ENCODE results near the gene RTL10. TPM values are rescaled to one million over a fixed set of nuclear protein-coding genes. Genes with fewer than 3 reads are reported as not detected.

The RTL10 gene
- total and polyA plus RNA-seq, 2 of the 8 experiments (the other 6 are each of a cell fraction or from before 2014, with no cell fraction given) = 11.5 to 18.8 TPM

GRCh38 chr22:19815823-19816290, 38.8 kb downstream of the RTL10 start:
- ChIA-PET CTCF (ENCODE audit: partially characterized antibody) (interaction anchor here (1.0 kb wide), 1 partner anchor 67 kb away, joined by 4 read pairs; no protein-coding TSS in a partner anchor), POLR2A (ENCODE audit: partially characterized antibody) (no interaction called here)
- Histone ChIP-seq H2AK5ac (ENCODE audit: low read depth, low read length) (no peak overlapping the region), H3K79me1 (ENCODE audit: low read depth, low read length) (no peaks in the 10 kb centered on the region), H3K27me3 (replicated peaks in 1 of 4; ENCODE audit: control insufficient read depth in 3 of 4, extremely low read depth in 1 of 4, insufficient read depth in 3 of 4, low read length in 3 of 4) (no peaks in the 10 kb centered on the region), H3K14ac (ENCODE audit: insufficient read length) (no peak overlapping the region), H4K91ac (replicated peaks; ENCODE audit: insufficient read length, low read length) (no peak overlapping the region), H3K4me1 (replicated peaks in 1 of 4; ENCODE audit: control insufficient read depth in 3 of 4, insufficient read depth in 4 of 4, low read length in 3 of 4) (peaks cover 0 to under 1% (median 0%) of the 10 kb centered on the region in 4 experiments; a peak in 1 of 7 replicates), H3K79me2 (ENCODE audit: control insufficient read depth in 1 of 2, insufficient read depth in 2 of 2, low read length in 2 of 2) (no peaks in the 10 kb centered on the region), H3K23me2 (ENCODE audit: low read depth, low read length) (peaks cover 2% of the 10 kb centered on the region; the same call in 1 of the 2 replicates), H3K23ac (ENCODE audit: insufficient read length) (no peak overlapping the region), H3K18ac (ENCODE audit: extremely low read depth, low read length) (no peak overlapping the region), H2BK120ac (replicated peaks; ENCODE audit: low read depth, low read length) (no peak overlapping the region), H4K20me1 (replicated peaks in 1 of 2; ENCODE audit: control insufficient read depth in 1 of 2, insufficient read depth in 2 of 2, low read length in 2 of 2) (peaks cover 6 to 8% of the 10 kb centered on the region in 2 experiments), H3K4ac (replicated peaks; ENCODE audit: insufficient read length, low read depth, low read length) (no peak overlapping the region), H3K27ac (ENCODE audit: low read depth, low read length) (no peak overlapping the region), H4K5ac (ENCODE audit: insufficient read length, low read depth, low read length) (no peak overlapping the region), H4K8ac (ENCODE audit: extremely low read depth, insufficient read depth, low read length) (no peak overlapping the region), H3K9me3 (ENCODE audit: insufficient read depth in 2 of 2, low read depth in 1 of 2, low read length in 1 of 2) (no peaks in the 10 kb centered on the region), H3K56ac (replicated peaks; ENCODE audit: insufficient read length, low read depth, low read length) (no peak overlapping the region), H2BK12ac (ENCODE audit: low read depth, low read length) (no peak overlapping the region), H3K36me3 (ENCODE audit: control insufficient read depth in 2 of 4, insufficient read depth in 4 of 4, low read length in 3 of 4) (no peaks in the 10 kb centered on the region), H3K9ac (replicated peaks in 1 of 4; ENCODE audit: extremely low read depth in 1 of 4, low read depth in 3 of 4, low read length in 3 of 4) (no peak overlapping the region), H2BK5ac (ENCODE audit: low read depth, low read length) (no peak overlapping the region), H3K4me3 (ENCODE audit: extremely low read depth in 1 of 4, insufficient read depth in 2 of 4, low read depth in 3 of 4, low read length in 4 of 4) (no peak overlapping the region), H2BK20ac (ENCODE audit: low read length) (no peak overlapping the region), H2AFZ (ENCODE audit: low read length) (no peak overlapping the region), H3K4me2 (ENCODE audit: insufficient read depth in 1 of 2, low read depth in 2 of 2, low read length in 2 of 2) (no peak overlapping the region), H2BK15ac (ENCODE audit: low read length) (no peak overlapping the region)
- FAIRE-seq (no peak), DNase-seq (ENCODE audit: low read depth in 1 of 2, low spot score in 2 of 2) (peak in 1 of 2 experiments; percentile 35)
- 98% methylated on average over 16 of the region's 16 CpGs; no CpG with 5 or more reads in 1 of the 2 experiments for WGBS, 2 experiments (ENCODE audit: extremely low coverage in 1 of 2, insufficient coverage in 1 of 2, insufficient read length in 1 of 2, insufficient replicate concordance in 2 of 2, low coverage in 1 of 2, low lambda C conversion rate in 2 of 2, missing lambda C conversion rate in 1 of 2)
- TF ChIP-seq YY1 (IDR thresholded peaks at IDR 0.05; ENCODE audit: low read depth, low read length) = no peak
- no peak for TF ChIP-seq NRF1 (IDR thresholded peaks at IDR 0.05; ENCODE audit: low read depth, low read length)
- no peak for TF ChIP-seq KDM1A (IDR thresholded peaks at IDR 0.05; ENCODE audit: borderline replicate concordance, low read length)
- TF ChIP-seq CBX8 (IDR thresholded peaks at IDR 0.05; ENCODE audit: borderline replicate concordance, low read depth, low read length) = no peak
- no peak for TF ChIP-seq CHD2 (IDR thresholded peaks at IDR 0.05; ENCODE audit: low read length)
